CMK (cell line): ENCODE data around the gene MYL3.

Experiments used
- DNase-seq: peaks from one replicate; pipeline ENCODE4 v3.0.0-alpha.2; 2010; ENCODE audit warnings: low read depth

MYL3 gene

GRCh38 chr3:46883054-46883829 lies 20.0 kb upstream of the MYL3 start:
- no peak for DNase-seq

GRCh38 chr3:46882377-46883053 lies 19.3 kb upstream of the MYL3 start:
- no peak for DNase-seq

GRCh38 chr3:46881596-46882376 lies 18.5 kb upstream of the MYL3 start:
- no peak for DNase-seq

GRCh38 chr3:46880884-46881595 lies 17.8 kb upstream of the MYL3 start:
- DNase-seq: no peak

GRCh38 chr3:46878781-46879436 lies 15.7 kb upstream of the MYL3 start:
- DNase-seq: no peak

GRCh38 chr3:46877406-46878125 lies 14.3 kb upstream of the MYL3 start, which contains the start of gene PTH1R:
PTH1R (plus strand) TSS chr3:46877721; CDS start chr3:46883560, 5,839 bp downstream.
- no peak for DNase-seq

- no peak for DNase-seq
Observed at GRCh38 chr3:46876313-46877300, 13.4 kb upstream of the MYL3 start.

- no peak for DNase-seq
Observed at GRCh38 chr3:46875560-46875959, 12.3 kb upstream of the MYL3 start.

- DNase-seq: no peak
Observed at GRCh38 chr3:46874430-46874829, 11.2 kb upstream of the MYL3 start.

GRCh38 chr3:46873521-46873920 lies 10.3 kb upstream of the MYL3 start:
- DNase-seq: no peak

GRCh38 chr3:46871222-46871621 lies 8.0 kb upstream of the MYL3 start:
- no peak for DNase-seq

- no peak for DNase-seq
Observed at GRCh38 chr3:46870651-46871050, 7.4 kb upstream of the MYL3 start.

- no peak for DNase-seq
Observed at GRCh38 chr3:46869440-46869839, 6.2 kb upstream of the MYL3 start.

GRCh38 chr3:46868948-46869347 lies 5.7 kb upstream of the MYL3 start:
- no peak for DNase-seq

GRCh38 chr3:46868287-46868686 lies 5.0 kb upstream of the MYL3 start:
- no peak for DNase-seq

GRCh38 chr3:46867550-46867898 lies 4.3 kb upstream of the MYL3 start:
- no peak for DNase-seq

GRCh38 chr3:46866720-46867549 lies 3.7 kb upstream of the MYL3 start:
- no peak for DNase-seq

GRCh38 chr3:46866032-46866595 lies 2.9 kb upstream of the MYL3 start:
- no peak for DNase-seq

GRCh38 chr3:46865546-46865945 lies 2.3 kb upstream of the MYL3 start:
- DNase-seq: no peak
